NCI-H510A treated with DMSO at 0.1 percent for 48 hours (cell line): Measurements from ENCODE around the gene INO80D.
"Not testable (repeated sequence)": the region's sequence is repeated elsewhere in the genome, so short reads cannot be mapped to it uniquely, and the experiment has no call there.

Experiments
- DNase-seq: peaks from one replicate; lab custom pipeline; 2025; lab: John Stamatoyannopoulos, UW

Gene INO80D

DNA sequence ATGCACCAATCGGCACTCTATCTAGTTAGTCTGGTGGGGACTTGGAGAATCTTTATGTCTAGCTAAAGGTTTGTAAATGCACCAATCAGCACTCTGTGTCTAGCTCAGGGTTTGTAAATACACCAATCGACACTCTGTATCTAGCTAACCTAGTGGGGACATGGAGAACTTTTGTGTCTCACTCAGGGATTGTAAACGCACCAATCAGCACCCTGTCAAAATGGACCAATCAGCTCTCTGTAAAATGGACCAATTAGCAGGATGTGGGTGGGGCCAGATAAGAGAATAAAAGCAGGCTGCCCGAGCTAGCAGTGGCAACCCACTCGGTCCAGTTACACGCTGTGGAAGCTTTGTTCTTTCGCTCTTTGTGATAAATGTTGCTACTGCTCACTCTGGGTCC is 108.3 kb downstream of the INO80D start:
- not testable (repeated sequence) for DNase-seq

DNA sequence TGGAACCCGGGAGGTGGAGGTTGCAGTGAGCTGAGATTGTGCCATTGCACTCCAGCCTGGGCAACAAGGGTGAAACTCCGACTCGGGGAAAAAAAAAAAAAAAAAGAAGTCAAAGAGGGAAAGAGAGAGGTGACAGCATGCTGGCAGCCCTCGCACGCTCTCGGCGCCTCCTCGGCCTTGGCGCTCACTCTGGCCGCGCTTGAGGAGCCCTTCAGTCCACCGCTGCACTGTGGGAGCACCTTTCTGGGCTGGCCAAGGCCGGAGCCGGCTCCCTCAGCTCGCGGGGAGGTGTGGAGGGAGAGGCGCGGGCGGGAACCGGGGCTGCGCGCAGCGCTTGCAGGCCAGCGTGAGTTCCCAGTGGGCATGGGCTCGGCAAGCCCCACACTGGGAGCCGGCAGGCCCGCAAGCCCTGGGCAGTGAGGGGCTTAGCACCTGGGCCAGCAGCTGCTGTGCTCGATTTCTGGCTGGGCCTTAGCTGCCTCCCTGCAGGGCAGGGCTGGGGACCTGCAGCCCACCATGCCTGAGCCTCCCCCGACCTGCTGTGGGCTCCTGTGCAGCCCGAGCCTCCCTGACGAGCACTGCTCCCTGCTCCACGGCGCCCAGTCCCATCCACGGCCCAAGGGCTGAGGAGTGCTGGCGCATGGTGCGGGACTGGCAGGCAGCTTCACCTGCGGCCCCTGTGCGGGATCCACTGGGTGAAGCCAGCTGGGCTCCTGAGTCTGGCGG is 108.9 kb downstream of the INO80D start:
- DNase-seq: not testable (repeated sequence)

DNA sequence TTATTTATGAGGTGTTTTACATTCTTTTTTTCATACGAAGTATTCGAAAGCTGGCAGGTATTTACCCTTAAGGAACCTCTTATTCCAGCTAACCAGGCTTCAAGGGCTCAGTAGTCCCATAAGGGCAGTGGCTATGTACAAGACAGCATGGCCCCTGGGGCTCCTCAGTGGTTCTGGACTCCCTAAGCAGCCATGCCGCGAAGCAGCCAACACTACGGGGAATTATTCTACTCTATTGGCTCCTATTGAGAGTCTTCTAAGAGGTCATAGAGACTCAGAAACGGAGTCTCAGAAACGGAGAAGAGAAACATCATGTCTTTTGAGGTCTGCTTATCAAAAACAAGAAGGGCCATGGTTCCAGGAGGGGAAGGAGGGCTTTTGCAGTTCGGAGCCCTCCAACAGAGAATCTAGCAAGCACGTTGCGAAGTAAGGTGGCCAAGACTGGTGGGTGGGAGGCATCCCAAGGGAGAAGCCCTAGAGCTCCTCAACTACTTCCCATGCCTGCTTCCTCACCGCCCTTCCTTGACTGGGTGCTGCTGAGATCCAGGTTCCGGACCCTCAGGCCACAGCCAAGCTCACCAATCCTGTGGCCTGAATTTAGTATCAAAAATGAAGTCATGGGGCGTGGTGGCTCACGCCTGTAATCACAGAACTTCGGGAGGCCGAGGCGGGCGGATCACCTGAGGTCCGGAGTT is 109.7 kb downstream of the INO80D start:
- DNase-seq: no peak

DNA sequence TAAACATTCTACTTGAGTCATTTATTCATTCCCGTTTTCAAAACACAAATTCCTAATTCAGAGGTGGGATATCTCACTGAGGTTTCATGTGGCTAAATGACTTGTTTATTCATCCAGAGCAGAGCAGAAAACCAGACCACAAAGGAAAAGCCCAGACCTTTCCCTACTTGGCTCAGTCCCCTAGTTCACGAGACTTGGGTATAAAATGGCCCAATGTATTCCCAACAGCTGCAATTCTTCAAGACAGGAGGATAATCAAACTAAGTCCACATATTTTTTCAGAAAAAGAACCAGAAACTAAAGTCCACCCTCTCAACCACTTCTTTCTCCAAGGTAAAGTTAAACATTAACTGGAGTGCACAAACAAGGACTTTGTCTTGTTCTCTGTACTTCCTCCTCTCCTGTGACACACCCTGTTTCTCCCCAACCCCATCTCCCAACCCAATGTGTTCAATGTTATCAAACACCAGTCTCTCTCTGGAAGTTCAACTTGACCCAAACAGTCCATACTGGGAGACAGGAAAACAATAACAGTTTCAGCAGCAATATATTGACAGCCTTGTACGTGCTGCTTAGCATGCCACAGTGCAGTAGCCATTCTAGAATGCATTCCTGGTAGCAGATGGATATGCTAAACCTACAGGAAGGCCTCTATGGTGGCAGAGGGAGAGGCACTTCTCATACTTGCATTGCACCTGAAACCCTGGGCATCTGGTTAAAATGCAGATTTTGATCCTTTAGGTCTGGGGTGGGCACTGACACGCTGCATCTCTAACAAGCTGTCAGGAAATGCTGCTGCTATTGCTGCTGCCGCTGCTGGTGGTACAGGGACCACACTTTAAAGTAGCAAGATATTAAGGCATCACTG is 110.7 kb downstream of the INO80D start:
- DNase-seq: no peak

DNA sequence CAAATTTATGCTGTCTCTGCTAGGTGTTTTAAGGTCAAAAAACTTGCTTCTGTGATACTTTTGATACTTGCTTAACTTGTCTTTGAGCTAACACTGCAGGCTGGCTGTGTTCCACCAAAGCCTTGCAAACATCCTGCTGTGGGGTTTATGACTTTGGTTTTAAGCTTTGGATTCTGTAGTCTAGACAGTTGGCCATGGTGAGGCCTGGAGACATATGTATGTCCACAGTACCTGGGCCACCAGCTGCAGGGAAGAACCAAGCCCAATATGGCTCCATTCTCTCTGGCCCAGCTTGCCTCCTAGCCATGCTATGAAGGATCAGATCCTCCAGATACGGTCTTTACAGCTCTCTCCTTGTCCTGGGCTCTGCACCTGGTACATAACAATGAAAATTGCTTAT is 113.9 kb downstream of the INO80D start:
- no peak for DNase-seq

DNA sequence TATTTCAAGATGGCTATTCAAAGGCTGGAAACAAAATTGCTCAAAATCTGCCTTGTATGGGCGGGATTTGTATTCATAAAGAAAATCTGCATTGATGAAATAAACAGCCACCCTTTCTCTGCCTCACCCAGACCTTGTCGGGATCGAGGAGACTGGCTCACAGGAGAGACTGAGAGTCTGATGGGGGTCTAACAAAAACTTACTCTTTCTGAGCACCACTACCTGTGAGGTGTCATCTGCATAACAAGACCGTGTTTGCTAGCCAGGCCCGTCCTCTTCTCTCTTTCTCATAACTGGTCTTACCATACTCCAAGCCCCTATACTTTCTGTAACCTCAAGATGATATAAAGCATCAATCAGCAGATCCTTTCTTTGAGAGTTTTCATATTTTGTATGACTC is 115.6 kb downstream of the INO80D start:
- no peak for DNase-seq

DNA sequence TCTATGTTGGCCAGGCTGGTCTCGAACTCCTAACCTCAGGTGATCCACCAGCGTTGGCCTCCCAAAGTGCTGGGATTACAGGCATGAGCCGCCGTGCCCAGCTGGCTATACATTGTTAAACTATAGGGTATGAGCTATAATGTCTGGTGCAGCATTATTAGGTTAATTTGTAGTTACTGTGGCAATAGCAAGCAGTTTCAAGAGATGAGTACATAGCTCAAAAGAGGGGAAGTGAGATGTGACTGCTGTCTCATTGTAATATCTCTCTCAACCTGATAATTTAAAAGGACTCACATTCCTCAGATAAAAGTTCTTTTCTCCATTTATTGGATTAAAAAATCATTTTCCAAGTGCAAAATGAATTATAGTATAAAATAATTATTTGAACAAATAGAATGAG is 116.4 kb downstream of the INO80D start:
- DNase-seq: no peak

DNA sequence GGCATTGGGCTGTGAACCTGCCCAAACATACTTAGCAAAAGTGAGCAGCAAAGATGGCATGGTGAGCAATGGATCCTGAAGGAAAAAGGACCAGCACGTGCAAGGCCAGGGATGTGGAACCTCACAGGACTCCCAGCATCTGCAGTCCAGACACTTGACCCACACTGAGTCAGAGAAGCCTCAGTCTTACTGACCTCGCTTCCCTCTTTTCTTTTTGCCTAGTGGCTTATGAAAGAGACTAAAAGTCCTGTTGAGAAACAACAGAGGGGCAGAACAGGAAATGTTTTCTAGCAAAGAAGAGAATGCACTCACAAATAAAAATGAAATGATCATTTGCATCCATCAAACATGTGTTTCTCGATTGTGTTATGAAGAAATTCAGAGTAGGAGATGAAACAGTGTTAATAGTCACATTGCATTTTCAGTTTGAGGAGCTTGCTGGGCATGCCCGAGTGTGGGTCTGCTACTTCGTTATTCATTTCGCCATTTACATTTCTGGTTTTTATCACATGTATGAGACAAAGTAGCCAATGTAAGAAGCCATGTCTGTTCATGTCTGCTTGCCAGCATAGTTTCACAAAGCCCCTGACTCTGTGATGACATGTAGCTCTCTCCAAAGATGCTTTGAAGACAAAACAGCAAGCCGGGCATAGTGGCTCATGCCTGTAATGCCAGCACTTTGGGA is 118.4 kb downstream of the INO80D start:
- no peak for DNase-seq

DNA sequence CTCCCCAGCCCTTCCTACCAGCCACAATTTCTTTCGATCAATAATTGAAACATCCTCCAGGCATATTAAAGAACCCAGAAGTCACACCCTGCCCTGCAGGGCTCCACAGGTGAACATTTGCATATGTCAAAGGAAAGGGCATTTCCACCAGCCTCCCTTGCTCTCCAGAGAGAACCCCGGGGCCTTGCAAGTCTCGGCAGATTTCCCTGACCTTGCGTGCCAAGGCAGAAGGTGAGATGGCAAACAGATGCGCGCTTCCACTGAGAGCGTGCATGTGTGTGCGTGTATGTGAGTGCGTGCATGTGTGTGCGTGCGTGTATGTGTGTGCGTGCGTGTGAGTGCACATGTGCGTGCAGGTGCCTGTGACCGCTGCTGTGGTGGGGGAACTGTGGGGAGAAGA is 120.3 kb downstream of the INO80D start:
- no peak for DNase-seq

DNA sequence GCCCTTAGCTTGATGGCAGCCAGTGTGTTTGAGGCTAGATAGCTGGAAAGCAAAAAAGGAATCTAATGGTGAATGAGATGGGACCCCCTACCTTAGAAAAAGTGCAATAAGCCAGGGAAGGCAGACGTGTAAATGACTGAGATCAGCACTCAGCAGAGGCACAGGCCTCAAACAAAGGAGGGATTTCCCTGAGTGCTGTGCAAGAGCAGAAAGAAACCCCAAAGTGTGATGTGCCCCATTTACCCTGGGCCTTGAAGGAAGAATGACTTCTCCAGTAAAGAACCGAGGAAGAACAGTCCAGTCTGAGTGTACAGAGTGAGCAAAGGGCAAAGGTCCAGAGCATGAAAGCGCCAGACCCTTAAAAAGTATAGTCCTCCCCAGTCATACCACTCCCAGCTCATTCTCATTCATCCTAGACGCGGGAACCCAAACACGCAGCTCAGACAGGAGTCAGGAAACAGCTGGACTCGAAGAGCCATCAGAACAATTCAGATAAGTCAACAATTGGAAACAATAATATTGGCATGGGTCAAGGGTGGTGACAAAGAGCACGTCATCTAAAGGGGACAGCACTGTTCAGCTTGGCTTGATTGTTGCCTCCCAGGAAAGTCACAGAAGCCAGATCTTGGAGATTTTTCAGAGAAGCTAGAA is 121.7 kb downstream of the INO80D start:
- DNase-seq: peak; percentile 5

DNA sequence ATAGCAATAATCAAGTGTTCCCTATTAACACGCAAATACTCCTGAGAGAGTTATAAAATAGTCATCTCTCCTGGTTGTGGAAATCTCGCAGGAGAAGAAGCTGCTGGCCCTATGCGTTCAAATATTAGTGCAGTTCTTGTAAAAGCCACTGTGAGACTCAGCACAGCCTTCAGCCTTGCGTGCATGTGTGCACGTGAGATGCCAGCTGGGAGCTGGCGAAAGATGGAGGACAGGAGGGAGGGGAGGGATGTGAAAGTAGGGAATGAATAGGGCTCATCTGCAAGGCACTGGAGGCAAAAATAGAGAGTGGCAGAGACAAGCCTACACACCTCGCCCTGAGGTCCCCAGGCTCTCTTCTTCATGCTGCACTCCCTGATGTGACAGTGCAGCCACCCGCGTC is 126.5 kb downstream of the INO80D start:
- no peak for DNase-seq

DNA sequence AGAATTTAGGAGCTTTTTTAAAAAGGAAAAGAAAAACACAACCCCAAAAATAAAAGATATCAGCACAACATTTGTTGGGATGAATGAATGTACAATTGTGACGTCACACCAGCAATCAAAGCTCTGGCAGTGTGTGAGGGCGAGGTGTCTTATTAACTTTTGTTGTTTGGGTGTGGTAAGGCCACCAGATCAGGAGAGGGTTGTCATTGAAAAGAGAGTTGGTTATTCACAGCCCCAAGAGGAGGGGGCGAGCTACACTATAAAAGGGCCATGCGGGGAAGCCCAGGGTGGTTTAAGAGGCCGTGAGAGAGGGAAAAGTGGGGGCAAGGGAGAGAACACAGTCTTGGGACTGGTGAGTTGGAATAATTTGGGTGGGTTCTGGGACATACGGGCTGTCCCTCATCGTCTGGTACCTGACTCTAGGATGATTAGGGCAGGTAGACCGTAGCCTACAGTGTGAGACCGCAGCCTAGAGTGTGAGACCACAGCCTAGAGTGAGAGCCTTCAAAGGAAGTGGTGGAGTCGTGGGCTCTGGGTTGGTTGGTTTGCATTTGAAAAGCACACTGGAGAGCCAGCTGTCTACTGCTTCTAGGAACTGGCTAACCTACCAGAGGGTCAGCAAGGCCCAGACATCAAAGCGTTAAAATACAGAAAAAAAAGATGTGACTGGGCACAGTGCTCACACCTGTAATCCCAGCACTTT is 128.4 kb downstream of the INO80D start:
- DNase-seq: no peak

DNA sequence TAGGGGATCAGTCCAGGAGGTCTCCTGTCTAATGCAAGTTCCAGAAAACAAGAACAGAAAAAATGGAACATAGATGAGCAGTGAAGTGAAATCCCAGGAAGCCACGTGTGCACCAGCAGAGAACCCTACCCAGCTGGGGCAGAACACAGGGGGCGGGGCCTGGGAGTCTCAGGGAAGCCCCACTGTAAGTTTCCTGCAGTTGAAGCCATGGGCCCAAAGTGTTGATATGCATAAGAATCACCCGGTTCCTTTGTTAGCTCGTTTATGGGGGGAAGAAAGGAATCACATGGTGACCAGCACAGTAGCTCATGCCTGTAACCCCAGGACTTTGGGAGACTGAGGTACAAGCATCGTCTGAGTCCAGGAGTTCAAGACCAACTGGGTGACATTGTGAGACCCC is 131.3 kb downstream of the INO80D start:
- DNase-seq: no peak

DNA sequence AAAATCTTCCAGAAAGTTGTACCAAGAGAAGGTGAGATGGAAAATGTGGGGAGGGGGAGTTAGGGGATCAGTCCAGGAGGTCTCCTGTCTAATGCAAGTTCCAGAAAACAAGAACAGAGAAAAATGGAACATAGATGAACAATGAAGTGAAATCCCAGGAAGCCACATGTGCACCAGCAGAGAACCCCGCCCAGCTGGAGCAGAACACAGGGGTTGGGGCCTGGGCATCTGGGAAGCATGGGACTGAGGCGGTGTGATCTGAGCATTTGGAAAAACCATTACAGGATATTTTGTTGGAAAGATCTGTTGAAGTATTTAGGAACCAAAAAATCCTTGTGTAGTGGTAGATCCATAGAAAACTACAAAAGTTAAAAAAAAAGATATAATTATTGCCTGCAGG is 133.7 kb downstream of the INO80D start:
- no peak for DNase-seq

DNA sequence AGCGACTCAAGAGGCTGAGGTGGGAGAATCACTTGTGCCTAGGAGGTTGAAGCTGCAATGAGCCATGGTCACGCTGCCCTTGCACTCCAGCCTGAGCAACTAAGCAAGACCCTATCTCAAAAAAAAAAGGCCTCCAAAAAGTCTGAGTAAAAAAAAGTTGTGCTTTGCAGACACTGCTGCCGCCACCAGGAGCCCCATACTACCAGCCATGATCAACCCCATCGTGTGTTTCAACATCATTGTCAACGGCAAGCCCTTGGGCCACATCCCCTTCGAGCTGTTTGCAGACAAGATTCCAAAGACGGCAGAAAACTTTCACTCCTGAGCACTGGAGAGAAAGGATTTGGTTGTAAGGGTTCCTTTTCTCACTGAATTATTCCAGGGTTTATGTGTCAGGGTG is 137.1 kb downstream of the INO80D start:
- DNase-seq: no peak

DNA sequence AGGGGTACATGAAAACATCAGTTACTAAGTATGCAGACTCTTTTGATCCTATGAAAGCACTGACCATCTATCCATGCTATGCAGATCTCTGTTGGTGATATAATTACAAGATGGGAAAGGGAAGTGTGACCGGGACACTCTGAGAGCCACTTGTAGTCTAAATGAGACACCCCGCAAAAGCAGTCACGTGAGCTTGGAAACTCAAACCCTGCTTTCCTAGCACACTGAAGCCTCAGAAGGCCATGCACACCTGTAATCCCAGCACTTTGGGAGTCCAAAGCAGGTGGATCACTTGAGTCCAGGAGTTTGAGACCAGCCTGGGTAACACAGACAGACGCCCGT is 137.5 kb downstream of the INO80D start:
- no peak for DNase-seq

DNA sequence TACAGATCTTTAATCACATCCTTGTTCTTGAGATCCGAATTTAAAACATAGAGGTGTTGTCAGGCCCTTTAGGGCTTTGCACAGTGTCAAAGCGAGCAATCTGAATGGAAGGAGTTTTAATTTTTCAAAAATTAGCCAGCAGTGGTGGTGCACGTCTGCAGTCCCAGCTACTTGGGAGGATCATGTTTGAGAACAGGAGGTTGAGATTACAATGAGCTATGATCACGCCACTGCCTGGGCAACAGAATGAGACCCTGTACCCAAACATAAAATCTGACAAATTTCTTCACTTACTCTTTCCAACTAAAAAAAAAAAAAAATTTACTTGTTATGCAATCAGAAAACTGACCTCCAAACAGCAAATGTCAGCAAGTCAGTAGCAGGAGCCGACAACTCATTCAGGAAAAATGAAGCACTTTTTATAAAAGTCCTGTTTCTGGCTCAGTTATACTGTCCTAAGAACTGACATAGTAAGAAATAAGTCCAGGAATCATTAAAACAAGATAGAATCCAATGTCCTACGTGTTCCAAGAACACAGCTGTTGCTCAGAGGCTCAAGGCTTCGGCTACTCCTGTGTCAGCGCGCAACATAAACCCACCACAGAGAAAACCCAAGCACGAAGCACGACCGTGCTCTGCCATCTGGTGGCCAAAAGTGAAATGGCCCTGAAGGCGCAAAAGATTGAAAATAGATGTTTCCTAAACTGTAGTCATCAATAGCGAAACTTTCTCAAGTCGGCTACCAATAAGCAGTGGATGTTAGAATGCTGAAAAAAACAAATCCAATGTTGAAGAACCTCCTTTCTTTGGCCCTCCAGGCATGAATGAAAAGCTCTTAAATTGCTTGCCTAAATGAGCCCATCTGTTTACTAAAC is 138.1 kb downstream of the INO80D start:
- DNase-seq: peak; percentile 64

DNA sequence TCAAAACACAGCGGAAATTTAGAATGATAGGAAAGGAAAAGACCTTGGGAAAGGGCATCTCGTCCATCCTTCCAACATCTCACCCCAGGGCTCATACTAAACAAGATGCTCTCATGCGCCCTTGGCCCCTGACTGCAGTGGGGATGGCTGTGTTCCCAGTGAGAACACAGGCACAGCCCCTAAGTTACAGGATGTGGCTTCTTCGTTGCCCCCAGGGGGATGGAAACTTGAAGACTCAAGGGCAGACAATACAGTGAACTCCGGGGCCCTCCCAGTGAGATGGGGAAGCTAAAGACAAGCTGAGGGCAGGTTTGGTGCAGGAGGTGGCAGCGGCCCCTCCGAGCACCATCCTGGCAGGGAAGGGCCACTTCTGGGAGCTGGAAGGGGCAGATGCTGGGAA is 139.7 kb downstream of the INO80D start:
- DNase-seq: no peak
